ENCODE measurements around the gene BARX1.

- TF ChIP-seq CTCF (IDR thresholded peaks at IDR 0.05) (no peak), POLR2A (IDR thresholded peaks at IDR 0.05) (no peak)
These were observed 5.2 kb upstream of the BARX1 start for GRCh38 chr9:93960221-93960970.
